K562 (cell line): ENCODE data around the gene PLEKHM2. TPM values are rescaled to one million over a fixed set of nuclear protein-coding genes. Genes with fewer than 3 reads are reported as not detected.

Experiments
- ATAC-seq: fragments of 200-7000 bp; cut with Tn5 transposase; 3 replicates; pipeline ENCODE4 v1.9.1; 2020; ENCODE audit warnings: moderate library complexity
- BruUV-seq: library from RNA; stranded (reverse); fragments of 400-500 nt; replicated peaks from 2 replicates; lab custom pipeline; 2021; lab: Mats Ljungman, UMichigan
- CTCF ChIA-PET: fragments of 300-600 bp; formaldehyde crosslinking; extraction: SDS; loops from one replicate; lab custom pipeline; 2021; ENCODE audit warnings: low intra/inter-chr PET ratio; lab: Yijun Ruan, JAX
- POLR2A ChIA-PET: fragments of 300-600, 350-650 bp; sonication (Branson Sonifier 250); formaldehyde crosslinking; extraction: SDS; loops from one replicate; lab custom pipeline; 2021; ENCODE audit warnings: antibody characterized with exemption, inconsistent platforms; lab: Yijun Ruan, JAX
- DNase-seq, 4 experiments: peaks; one replicate each; pipeline versions ENCODE4 v3.0.0 to v3.0.0-alpha.2; 2011 to 2018; ENCODE audit warnings: low spot score in 3 of 4, mixed read lengths in 3 of 4; ENCODE audit errors: extremely low read depth in 1 of 4
- FAIRE-seq: peaks from 2 replicates; lab custom pipeline; 2011; peaks lifted over from hg19 to GRCh38; lab: Jason Lieb, UNC
- H2AFZ ChIP-seq: 2 replicates; pipeline ENCODE4 v1.6.0; 2011; ENCODE audit warnings: low read depth, low read length, control low read depth, inconsistent platforms
- H3K27ac ChIP-seq: fragments of 200-600 bp; 3 replicates; pipeline ENCODE4 v1.8.0; 2011; ENCODE audit warnings: low read depth, mild to moderate bottlenecking, control low read depth, inconsistent platforms, low read length, moderate library complexity, mixed read lengths; ENCODE audit errors: extremely low read depth
- H3K27me3 ChIP-seq, 2 experiments: fragments of 300-600 bp in 1 of 2; 2 replicates in 1 of 2; 3 replicates in 1 of 2; pipeline versions ENCODE4 v1.6.0 to v1.8.0; 2011; ENCODE audit warnings: inconsistent platforms in 2 of 2, low read length in 2 of 2, mild to moderate bottlenecking in 1 of 2, mixed read lengths in 1 of 2, moderate library complexity in 1 of 2; ENCODE audit not compliant: control insufficient read depth in 2 of 2, insufficient read depth in 2 of 2
- H3K36me3 ChIP-seq: fragments of 300-600 bp; 3 replicates; pipeline ENCODE4 v1.8.0; 2011; ENCODE audit warnings: mild to moderate bottlenecking, low read length, inconsistent platforms; ENCODE audit not compliant: control insufficient read depth, insufficient read depth
- H3K4me1 ChIP-seq, 2 experiments: fragments of 200-600 bp in 1 of 2; replicated peaks in 1 of 2; 2 replicates in 1 of 2; 3 replicates in 1 of 2; pipeline versions ENCODE4 v1.5.1 to v1.8.0; 2011; ENCODE audit warnings: inconsistent platforms in 2 of 2, low read length in 2 of 2, mild to moderate bottlenecking in 1 of 2, mixed read lengths in 1 of 2, moderate library complexity in 1 of 2; ENCODE audit not compliant: control insufficient read depth in 2 of 2, insufficient read depth in 2 of 2
- H3K4me2 ChIP-seq: 2 replicates; pipeline ENCODE4 v1.6.1; 2011; ENCODE audit warnings: low read length, control low read depth, inconsistent platforms, mixed read lengths; ENCODE audit not compliant: insufficient read depth
- H3K4me3 ChIP-seq: fragments of 200-600 bp; sonication (generic), shearing (Covaris generic); 2 replicates; pipeline ENCODE4 v1.5.1; 2016; ENCODE audit warnings: control low read depth, inconsistent platforms
- H3K79me2 ChIP-seq: fragments of 200-600 bp; 3 replicates; pipeline ENCODE4 v1.8.0; 2011; ENCODE audit warnings: low read length, inconsistent platforms; ENCODE audit not compliant: control insufficient read depth, insufficient read depth
- H3K9ac ChIP-seq, 2 experiments: 2 replicates each; pipeline versions ENCODE4 v1.6.0 to v1.6.1; 2011; ENCODE audit warnings: low read depth in 2 of 2, low read length in 2 of 2, control low read depth in 1 of 2, inconsistent platforms in 1 of 2, mild to moderate bottlenecking in 1 of 2, mixed read lengths in 1 of 2; ENCODE audit not compliant: insufficient read depth in 1 of 2
- H3K9me1 ChIP-seq: one replicate; pipeline ENCODE4 v1.6.0; 2011; ENCODE audit warnings: inconsistent platforms, mild to moderate bottlenecking, low read length, moderate library complexity; ENCODE audit not compliant: control insufficient read depth, insufficient read depth
- H3K9me3 ChIP-seq: replicated peaks from 2 replicates; pipeline ENCODE4 v1.5.1; 2011; ENCODE audit warnings: low read depth, low read length, inconsistent platforms; ENCODE audit not compliant: control insufficient read depth, insufficient read depth
- H4K20me1 ChIP-seq: replicated peaks from 2 replicates; pipeline ENCODE4 v1.6.1; 2011; ENCODE audit warnings: low read length, inconsistent platforms, mixed read lengths; ENCODE audit not compliant: control insufficient read depth, insufficient read depth
- ARID4B ChIP-seq: sonication (generic); formaldehyde crosslinking; IDR thresholded peaks from 2 replicates; pipeline ENCODE4 v1.8.0; 2022; ENCODE audit warnings: mild to moderate bottlenecking, missing genetic modification reagents
- FIP1L1 ChIP-seq: fragments of 200-400 bp; formaldehyde crosslinking; IDR thresholded peaks from 2 replicates; pipeline ENCODE4 v1.6.1; 2018; ENCODE audit warnings: mild to moderate bottlenecking, low read depth, low read length; ENCODE audit not compliant: poor library complexity, severe bottlenecking
- MXD1 ChIP-seq: fragments of 250-450 bp; sonication (Bioruptor Pico); IDR thresholded peaks from 2 replicates; pipeline ENCODE4 v1.8.0; 2021; ENCODE audit warnings: borderline replicate concordance, mild to moderate bottlenecking, moderate library complexity; ENCODE audit not compliant: poor library complexity, severe bottlenecking
- OTX1 ChIP-seq: fragments of 450-650 bp; formaldehyde crosslinking; IDR thresholded peaks from 2 replicates; pipeline ENCODE4 v1.4.0; 2022; ENCODE audit warnings: mild to moderate bottlenecking
- PHTF2 ChIP-seq: fragments of 250-450 bp; sonication (Bioruptor Pico); IDR thresholded peaks from 2 replicates; pipeline ENCODE4 v1.5.0; 2021; ENCODE audit warnings: mild to moderate bottlenecking
- RCOR1 ChIP-seq, 2 experiments: IDR thresholded peaks; 2 replicates each; pipeline ENCODE4 v1.6.1; 2012; ENCODE audit warnings: low read depth in 2 of 2, low read length in 2 of 2, borderline replicate concordance in 1 of 2, improper control_type of control experiment in 1 of 2
- SREBF1 ChIP-seq: fragments of 150-350 bp; IDR thresholded peaks from 2 replicates; pipeline ENCODE4 v1.6.1; 2014; ENCODE audit warnings: antibody characterized with exemption, low read depth, low read length, borderline replicate concordance
- YBX1 ChIP-seq: fragments of 450-650 bp; IDR thresholded peaks from 2 replicates; pipeline ENCODE4 v1.7.1; 2016; ENCODE audit warnings: mild to moderate bottlenecking
- ZNF12 ChIP-seq: sonication (generic); formaldehyde crosslinking; IDR thresholded peaks from 2 replicates; pipeline ENCODE4 v1.4.0; 2020; ENCODE audit warnings: mild to moderate bottlenecking, missing genetic modification reagents
- ZNF280B ChIP-seq: fragments of 250-450 bp; sonication (Bioruptor Pico); IDR thresholded peaks from 2 replicates; pipeline ENCODE4 v1.5.1; 2021; ENCODE audit warnings: mild to moderate bottlenecking
- WGBS: fragments of 100-300 bp; shearing (Covaris generic); methylation state at CpG from one replicate; pipeline ENCODE4 v1.1.6; 2016; ENCODE audit warnings: low coverage, mixed read lengths; ENCODE audit not compliant: insufficient coverage; ENCODE audit errors: missing lambda C conversion rate; 5-methylcytosine and 5-hydroxymethylcytosine counted together
- in situ Hi-C: fragments of 300-500 bp; cut with MboI; formaldehyde crosslinking; loops from 4 replicates; pipeline ENCODE4 v1.15.0; 2018; ENCODE audit warnings: inconsistent platforms, mixed read lengths
- intact Hi-C: fragments of 100-400 bp; cut with micrococcal nuclease; formaldehyde crosslinking; loops from 2 replicates; pipeline ENCODE4 v1.14.2; 2022
- polyA plus RNA-seq, 8 experiments: library from polyadenylated mRNA; depleted of rRNA in 4 of 8; stranded (reverse) in 5 of 8; unstranded in 3 of 8; fragments of >200 nt; fragmentation: Nextera tagmentation in 2 of 8; fragmentation: Illumina TruSeq in 1 of 8; extraction: Ambion mirVana in 2 of 8; extraction: Trizol in 1 of 8; gene quantifications; 2 replicates each; pipeline versions ENCODE4 v1.2.1 to v1.2.3, GENCODE V29; 2011 to 2014; ENCODE audit warnings: inconsistent platforms in 1 of 8, missing spikeins in 1 of 8
- total RNA-seq, 7 experiments: library from RNA; depleted of rRNA in 6 of 7; stranded (reverse); fragments of >200 nt in 6 of 7; fragmentation: Illumina TruSeq in 2 of 7; extraction: Trizol in 2 of 7; gene quantifications; 2 replicates each; pipeline versions ENCODE4 v1.2.1 to v1.2.3, GENCODE V29; 2011 to 2021; ENCODE audit warnings: low replicate concordance in 1 of 7

The PLEKHM2 gene
- total and polyA plus RNA-seq, 9 of the 15 experiments (the other 6 are each of a cell fraction or from before 2014, with no cell fraction given): 0.27 to 63.7 (median 33.2) TPM

GRCh38 chr1:15671430-15671829, 12.7 kb upstream of the PLEKHM2 start:
- no peak for FAIRE-seq
- POLR2A ChIA-PET: interaction anchor here (0.7 to 1.6 kb wide), 6 partner anchors 9 to 26 kb away, joined by 3 to 10 read pairs (median 4); partner anchors contain the start of gene PLEKHM2

More at GRCh38 chr1:15671430-15671829, 12.7 kb upstream of the PLEKHM2 start:
- DNase-seq (no peak), ATAC-seq (no peak)
- WGBS: 81% methylated on average over 2 of the region's 2 CpGs
- intact Hi-C loops: no loop called here
- Histone ChIP-seq H3K27ac (no peak overlapping the region), H3K9me3 (no peaks in the 10 kb centered on the region), H3K4me3 (no peak overlapping the region), H4K20me1 (0 out of 2 replicates have a peak, but pooled peaks cover 3% of the 10 kb centered on the region), H3K9ac (no peak overlapping the region), H3K4me1 (peaks cover 7 to 8% of the 10 kb centered on the region in 2 experiments; a peak in 4 of 5 replicates), H3K36me3 (no peaks in the 10 kb centered on the region), H3K79me2 (no peaks in the 10 kb centered on the region), H2AFZ (no peak overlapping the region), H3K9me1 (peaks cover 4% of the 10 kb centered on the region), H3K4me2 (no peak overlapping the region), H3K27me3 (no peaks in the 10 kb centered on the region)
- BruUV-seq: no TSS peak
- in situ Hi-C loops: no loop called here
- CTCF ChIA-PET: no interaction called here
- TF ChIP-seq MXD1 (CRISPR knock-in tag): no peak
- TF ChIP-seq YBX1: no peak
- TF ChIP-seq SREBF1: no peak
- TF ChIP-seq OTX1 (CRISPR knock-in tag): no peak
- no peak for TF ChIP-seq RCOR1 (IDR thresholded peaks at IDR 0.05; ENCODE audit: borderline replicate concordance in 1 of 2, low read depth in 2 of 2, low read length in 2 of 2)
- no peak for TF ChIP-seq ARID4B
- no peak for TF ChIP-seq ZNF12 (CRISPR knock-in tag)
- no peak for TF ChIP-seq FIP1L1
- TF ChIP-seq ZNF280B: no peak
- no peak for TF ChIP-seq PHTF2 (CRISPR knock-in tag)
